Neural cell (in vitro differentiated cells): ENCODE measurements around the gene NDUFC1. TPM values are rescaled to one million over a fixed set of nuclear protein-coding genes. Genes with fewer than 3 reads are reported as not detected.

Experiments used
- H2AFZ ChIP-seq: fragments of 200-600, 300-800 bp; sonication (generic), shearing (Covaris generic); 2 replicates; pipeline ENCODE4 v1.6.0; 2014; ENCODE audit warnings: low read depth, mild to moderate bottlenecking, antibody characterized with exemption, low read length, moderate library complexity
- H3F3A ChIP-seq: fragments of 200-600 bp; shearing (Covaris generic); 2 replicates; pipeline ENCODE4 v1.6.1; 2016; ENCODE audit warnings: mild to moderate bottlenecking, moderate library complexity, mixed read lengths, antibody characterized with exemption, low read length; ENCODE audit not compliant: insufficient read depth, poor library complexity, severe bottlenecking
- H3K27ac ChIP-seq: fragments of 200-600, 300-800 bp; sonication (generic), shearing (Covaris generic); 2 replicates; pipeline ENCODE4 v1.5.1; 2014; ENCODE audit warnings: mild to moderate bottlenecking, low read length, moderate library complexity
- H3K27me3 ChIP-seq: fragments of 300-800, 200-600 bp; sonication (generic), shearing (Covaris generic); 2 replicates; pipeline ENCODE4 v1.6.0; 2014; ENCODE audit warnings: mild to moderate bottlenecking, low read depth, low read length, moderate library complexity; ENCODE audit not compliant: insufficient read depth
- H3K36me3 ChIP-seq: fragments of 300-800, 200-600 bp; sonication (generic), shearing (Covaris generic); 2 replicates; pipeline ENCODE4 v1.5.1; 2014; ENCODE audit warnings: mild to moderate bottlenecking, antibody characterized with exemption, low read length, moderate library complexity; ENCODE audit not compliant: insufficient read depth
- H3K4me2 ChIP-seq: fragments of 300-800, 200-600 bp; sonication (generic), shearing (Covaris generic); 2 replicates; pipeline ENCODE4 v1.6.0; 2014; ENCODE audit warnings: mild to moderate bottlenecking, low read length
- H3K4me3 ChIP-seq: fragments of 300-800, 200-600 bp; sonication (generic), shearing (Covaris generic); 2 replicates; pipeline ENCODE4 v1.5.1; 2014; ENCODE audit warnings: mild to moderate bottlenecking, low read length, moderate library complexity
- H3K79me2 ChIP-seq: fragments of 200-600 bp; shearing (Covaris generic); replicated peaks from 2 replicates; pipeline ENCODE4 v1.6.0; 2014; ENCODE audit warnings: mild to moderate bottlenecking, low read length, moderate library complexity; ENCODE audit not compliant: insufficient read depth
- H3K9ac ChIP-seq: fragments of 300-800, 200-600 bp; sonication (generic), shearing (Covaris generic); 2 replicates; pipeline ENCODE4 v1.6.1; 2016; ENCODE audit warnings: mild to moderate bottlenecking, low read length, mixed read lengths
- H3K9me2 ChIP-seq: fragments of 200-600 bp; shearing (Covaris generic); 2 replicates; pipeline ENCODE4 v1.6.1; 2016; ENCODE audit warnings: mild to moderate bottlenecking, low read length, mixed read lengths; ENCODE audit not compliant: insufficient read depth
- H3K9me3 ChIP-seq: fragments of 200-600, 300-800 bp; sonication (generic), shearing (Covaris generic); 2 replicates; pipeline ENCODE4 v1.6.1; 2016; ENCODE audit warnings: mild to moderate bottlenecking, mixed run types, low read length, moderate library complexity, mixed read lengths
- H4K20me1 ChIP-seq: fragments of 200-600 bp; shearing (Covaris generic); 2 replicates; pipeline ENCODE4 v1.6.1; 2016; ENCODE audit warnings: mild to moderate bottlenecking, mixed run types; ENCODE audit not compliant: insufficient read depth
- EP300 ChIP-seq: fragments of 450-650 bp; conservative IDR thresholded peaks from 2 replicates; pipeline ENCODE4 v1.6.1; 2014; ENCODE audit warnings: antibody characterized with exemption, mild to moderate bottlenecking, moderate library complexity; ENCODE audit not compliant: poor library complexity, severe bottlenecking
- EZH2 ChIP-seq: fragments of 200-600, 300-800 bp; shearing (Covaris generic), sonication (generic); IDR thresholded peaks from 2 replicates; pipeline ENCODE4 v1.6.1; 2014; ENCODE audit warnings: antibody characterized with exemption, low read length, borderline replicate concordance, mild to moderate bottlenecking; ENCODE audit not compliant: insufficient read depth, poor library complexity, severe bottlenecking
- MXI1 ChIP-seq: fragments of 450-650 bp; conservative IDR thresholded peaks from 2 replicates; pipeline ENCODE4 v1.6.1; 2014; ENCODE audit warnings: antibody characterized with exemption, mild to moderate bottlenecking; ENCODE audit not compliant: poor library complexity, severe bottlenecking
- POLR2AphosphoS5 ChIP-seq: IDR thresholded peaks from 2 replicates; pipeline ENCODE4 v1.6.1; 2012
- RAD21 ChIP-seq: fragments of 450-650 bp; conservative IDR thresholded peaks from 2 replicates; pipeline ENCODE4 v1.6.1; 2014; ENCODE audit warnings: antibody characterized with exemption, mild to moderate bottlenecking, moderate library complexity
- SMC3 ChIP-seq: fragments of 450-650 bp; conservative IDR thresholded peaks from 2 replicates; pipeline ENCODE4 v1.6.1; 2014; ENCODE audit warnings: antibody characterized with exemption, mild to moderate bottlenecking, moderate library complexity; ENCODE audit not compliant: poor library complexity
- TAF1 ChIP-seq: IDR thresholded peaks from 2 replicates; pipeline ENCODE4 v1.6.1; 2012; ENCODE audit warnings: low read depth
- polyA plus RNA-seq: library from polyadenylated mRNA; depleted of rRNA; stranded (reverse); fragments of >200 nt; gene quantifications from 2 replicates; pipeline ENCODE4 v1.2.3, GENCODE V29; 2014
- TF ChIP-seq, protein P1 (sequence below): IDR thresholded peaks from 2 replicates; pipeline ENCODE4 v1.6.1; 2012; ENCODE audit warnings: borderline replicate concordance
- TF ChIP-seq, protein P2 (sequence below): fragments of 450-650 bp; IDR thresholded peaks from 2 replicates; pipeline ENCODE4 v1.5.1; 2014; ENCODE audit warnings: antibody characterized with exemption, mild to moderate bottlenecking, moderate library complexity; ENCODE audit not compliant: poor library complexity, severe bottlenecking

NDUFC1 gene
- polyA plus RNA-seq, 1 donor from 2014 or later, result 102 TPM

DNA sequence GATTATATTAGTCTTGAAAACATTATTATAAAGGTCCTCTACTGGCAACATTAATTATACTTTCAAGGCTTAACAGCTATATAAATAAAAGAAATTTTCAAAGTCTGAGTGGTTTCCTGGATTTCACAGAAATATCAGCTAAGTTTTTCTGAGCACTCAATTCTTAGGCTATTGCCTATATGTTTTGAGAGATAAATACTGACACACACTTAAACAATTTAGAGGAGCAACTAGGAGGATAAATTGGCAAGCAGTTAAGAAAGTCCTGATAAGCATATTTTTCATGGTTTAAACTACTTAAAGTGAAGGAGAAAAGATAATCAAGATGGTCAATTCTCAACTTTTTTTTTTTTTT, 19.6 kb downstream of the NDUFC1 start:
- Histone ChIP-seq H3K36me3 (no peaks in the 10 kb centered on the region), H4K20me1 (no peaks in the 10 kb centered on the region), H3K4me2 (no peak overlapping the region), H3F3A (no peaks in the 10 kb centered on the region), H3K27me3 (peaks cover 35% of the 10 kb centered on the region), H2AFZ (no peak overlapping the region), H3K4me3 (no peak overlapping the region), H3K9me2 (no peaks in the 10 kb centered on the region), H3K79me2 (no peaks in the 10 kb centered on the region), H3K9ac (no peak overlapping the region), H3K9me3 (no peaks in the 10 kb centered on the region), H3K27ac (no peak overlapping the region)
- TF ChIP-seq EZH2, result no peak
- TF ChIP-seq, protein P1, sequence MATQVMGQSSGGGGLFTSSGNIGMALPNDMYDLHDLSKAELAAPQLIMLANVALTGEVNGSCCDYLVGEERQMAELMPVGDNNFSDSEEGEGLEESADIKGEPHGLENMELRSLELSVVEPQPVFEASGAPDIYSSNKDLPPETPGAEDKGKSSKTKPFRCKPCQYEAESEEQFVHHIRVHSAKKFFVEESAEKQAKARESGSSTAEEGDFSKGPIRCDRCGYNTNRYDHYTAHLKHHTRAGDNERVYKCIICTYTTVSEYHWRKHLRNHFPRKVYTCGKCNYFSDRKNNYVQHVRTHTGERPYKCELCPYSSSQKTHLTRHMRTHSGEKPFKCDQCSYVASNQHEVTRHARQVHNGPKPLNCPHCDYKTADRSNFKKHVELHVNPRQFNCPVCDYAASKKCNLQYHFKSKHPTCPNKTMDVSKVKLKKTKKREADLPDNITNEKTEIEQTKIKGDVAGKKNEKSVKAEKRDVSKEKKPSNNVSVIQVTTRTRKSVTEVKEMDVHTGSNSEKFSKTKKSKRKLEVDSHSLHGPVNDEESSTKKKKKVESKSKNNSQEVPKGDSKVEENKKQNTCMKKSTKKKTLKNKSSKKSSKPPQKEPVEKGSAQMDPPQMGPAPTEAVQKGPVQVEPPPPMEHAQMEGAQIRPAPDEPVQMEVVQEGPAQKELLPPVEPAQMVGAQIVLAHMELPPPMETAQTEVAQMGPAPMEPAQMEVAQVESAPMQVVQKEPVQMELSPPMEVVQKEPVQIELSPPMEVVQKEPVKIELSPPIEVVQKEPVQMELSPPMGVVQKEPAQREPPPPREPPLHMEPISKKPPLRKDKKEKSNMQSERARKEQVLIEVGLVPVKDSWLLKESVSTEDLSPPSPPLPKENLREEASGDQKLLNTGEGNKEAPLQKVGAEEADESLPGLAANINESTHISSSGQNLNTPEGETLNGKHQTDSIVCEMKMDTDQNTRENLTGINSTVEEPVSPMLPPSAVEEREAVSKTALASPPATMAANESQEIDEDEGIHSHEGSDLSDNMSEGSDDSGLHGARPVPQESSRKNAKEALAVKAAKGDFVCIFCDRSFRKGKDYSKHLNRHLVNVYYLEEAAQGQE, result no peak
- TF ChIP-seq EP300, result no peak
- no peak for TF ChIP-seq RAD21
- TF ChIP-seq MXI1, result no peak
- TF ChIP-seq, protein P2, sequence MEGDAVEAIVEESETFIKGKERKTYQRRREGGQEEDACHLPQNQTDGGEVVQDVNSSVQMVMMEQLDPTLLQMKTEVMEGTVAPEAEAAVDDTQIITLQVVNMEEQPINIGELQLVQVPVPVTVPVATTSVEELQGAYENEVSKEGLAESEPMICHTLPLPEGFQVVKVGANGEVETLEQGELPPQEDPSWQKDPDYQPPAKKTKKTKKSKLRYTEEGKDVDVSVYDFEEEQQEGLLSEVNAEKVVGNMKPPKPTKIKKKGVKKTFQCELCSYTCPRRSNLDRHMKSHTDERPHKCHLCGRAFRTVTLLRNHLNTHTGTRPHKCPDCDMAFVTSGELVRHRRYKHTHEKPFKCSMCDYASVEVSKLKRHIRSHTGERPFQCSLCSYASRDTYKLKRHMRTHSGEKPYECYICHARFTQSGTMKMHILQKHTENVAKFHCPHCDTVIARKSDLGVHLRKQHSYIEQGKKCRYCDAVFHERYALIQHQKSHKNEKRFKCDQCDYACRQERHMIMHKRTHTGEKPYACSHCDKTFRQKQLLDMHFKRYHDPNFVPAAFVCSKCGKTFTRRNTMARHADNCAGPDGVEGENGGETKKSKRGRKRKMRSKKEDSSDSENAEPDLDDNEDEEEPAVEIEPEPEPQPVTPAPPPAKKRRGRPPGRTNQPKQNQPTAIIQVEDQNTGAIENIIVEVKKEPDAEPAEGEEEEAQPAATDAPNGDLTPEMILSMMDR, result no peak
- no peak for TF ChIP-seq POLR2AphosphoS5
- TF ChIP-seq SMC3, result no peak
- no peak for TF ChIP-seq TAF1

DNA sequence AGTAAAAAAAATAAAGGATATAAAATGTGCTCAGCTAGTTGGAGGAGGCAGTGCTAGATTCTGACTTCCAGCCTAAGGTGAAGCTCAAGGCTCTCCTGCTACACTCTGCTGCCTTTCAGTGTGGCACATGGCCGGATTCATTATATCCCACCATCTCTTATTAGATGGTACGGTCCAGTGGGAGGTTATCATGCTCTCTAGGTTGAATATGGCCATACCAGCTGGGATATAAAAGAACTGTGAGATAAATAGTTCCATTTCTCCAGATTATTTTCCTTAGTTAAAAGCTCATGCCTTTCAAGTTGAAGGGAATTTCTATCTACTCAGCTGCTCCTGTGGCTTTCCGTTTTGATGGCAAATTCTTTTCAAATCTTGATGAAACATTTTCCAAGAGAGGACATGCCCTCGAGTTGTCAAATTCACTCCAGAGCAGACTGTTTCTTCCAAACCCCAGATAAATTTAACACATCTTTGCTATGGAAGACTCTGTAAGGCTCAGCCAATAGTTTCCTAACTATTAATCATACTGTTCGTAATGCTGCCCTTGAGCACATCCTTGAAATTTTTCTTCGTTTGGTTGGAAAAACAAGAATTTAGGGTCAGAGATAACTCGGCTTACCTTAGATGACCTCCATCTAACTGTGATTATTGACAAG, 20.1 kb downstream of the NDUFC1 start:
- no peaks in the 10 kb centered on the region for H4K20me1 ChIP-seq
- H3K79me2 ChIP-seq, result no peaks in the 10 kb centered on the region
- no peak overlapping the region for H3K27ac ChIP-seq
- no peak overlapping the region for H3K4me2 ChIP-seq
- H3K4me3 ChIP-seq, result no peak overlapping the region
- peaks cover 38% of the 10 kb centered on the region for H3K27me3 ChIP-seq
- H3K9ac ChIP-seq, result no peak overlapping the region
- no peaks in the 10 kb centered on the region for H3K9me3 ChIP-seq
- TF ChIP-seq EZH2, result no peak
- no peak for TF ChIP-seq SMC3
- no peak for TF ChIP-seq POLR2AphosphoS5
- TF ChIP-seq TAF1, result no peak
- TF ChIP-seq, protein P2, result no peak
- TF ChIP-seq MXI1, result no peak
- TF ChIP-seq EP300, result no peak
- TF ChIP-seq, protein P1, result no peak
- TF ChIP-seq RAD21, result no peak
- no peaks in the 10 kb centered on the region for H3K36me3 ChIP-seq
- H2AFZ ChIP-seq, result no peak overlapping the region
- no peaks in the 10 kb centered on the region for H3K9me2 ChIP-seq
- no peaks in the 10 kb centered on the region for H3F3A ChIP-seq
